Large intestine (tissue), 3 donors: ENCODE measurements around the gene HTR4. TPM values are rescaled to one million over a fixed set of nuclear protein-coding genes. Genes with fewer than 3 reads are reported as not detected.
"Not testable (repeated sequence)": the region's sequence is repeated elsewhere in the genome, so short reads cannot be mapped to it uniquely, and the experiment has no call there.

ENCODE experiments used
- DNase-seq, 2 donors: peaks; one replicate each; pipeline versions ENCODE4 v3.0.0 to v3.0.0-alpha.2; 2013
- H3K27ac ChIP-seq: one replicate; pipeline ENCODE4 v1.5.1; 2013; ENCODE audit warnings: low read length
- H3K27me3 ChIP-seq: 2 replicates; pipeline ENCODE4 v1.6.1; 2013; ENCODE audit warnings: low read length; ENCODE audit not compliant: control insufficient read depth, insufficient read depth
- H3K36me3 ChIP-seq: 2 replicates; pipeline ENCODE4 v1.6.1; 2013; ENCODE audit warnings: low read length; ENCODE audit not compliant: control insufficient read depth, insufficient read depth
- H3K4me1 ChIP-seq: one replicate; pipeline ENCODE4 v1.6.1; 2013; ENCODE audit warnings: low read length; ENCODE audit not compliant: control insufficient read depth, insufficient read depth
- H3K4me3 ChIP-seq: one replicate; pipeline ENCODE4 v1.5.1; 2013; ENCODE audit warnings: low read length
- H3K9me3 ChIP-seq: one replicate; pipeline ENCODE4 v1.6.1; 2013; ENCODE audit warnings: mild to moderate bottlenecking, low read depth, low read length, moderate library complexity; ENCODE audit not compliant: control insufficient read depth
- WGBS: methylation state at CpG from one replicate; pipeline ENCODE4 v1.1.5; 2013; ENCODE audit warnings: low lambda C conversion rate; ENCODE audit not compliant: insufficient coverage; 5-methylcytosine and 5-hydroxymethylcytosine counted together
- polyA plus RNA-seq: library from polyadenylated mRNA; unstranded; fragments of 120-200 nt; gene quantifications from one replicate; pipeline ENCODE4 v1.2.1, GENCODE V29; 2013

HTR4 gene
- polyA plus RNA-seq, 1 donor = 4.7 TPM

GRCh38 chr5:148687427-148687826, 33.1 kb upstream of the HTR4 start:
- Histone ChIP-seq H3K4me3 (no peak overlapping the region), H3K27me3 (no peaks in the 10 kb centered on the region), H3K27ac (no peak overlapping the region), H3K9me3 (peaks cover 13% of the 10 kb centered on the region), H3K36me3 (no peaks in the 10 kb centered on the region), H3K4me1 (no peaks in the 10 kb centered on the region)
- no CpG with 5 or more reads among the region's 3 CpGs for WGBS
- no peak for DNase-seq

GRCh38 chr5:148686660-148687059, 32.3 kb upstream of the HTR4 start:
- DNase-seq = no peak
- Histone ChIP-seq H3K9me3 (peaks cover 13% of the 10 kb centered on the region), H3K4me1 (peaks cover 7% of the 10 kb centered on the region), H3K36me3 (no peaks in the 10 kb centered on the region), H3K4me3 (no peak overlapping the region), H3K27me3 (no peaks in the 10 kb centered on the region), H3K27ac (no peak overlapping the region)

- no peak for DNase-seq
- Histone ChIP-seq H3K36me3 (no peaks in the 10 kb centered on the region), H3K9me3 (peaks cover 10% of the 10 kb centered on the region), H3K27ac (no peak overlapping the region), H3K27me3 (no peaks in the 10 kb centered on the region), H3K4me1 (peaks cover 12% of the 10 kb centered on the region), H3K4me3 (no peak overlapping the region)
- 40% methylated on average over 1 of the region's 3 CpGs for WGBS
These were observed 31.3 kb upstream of the HTR4 start for GRCh38 chr5:148685520-148686134.

- Histone ChIP-seq H3K4me3 (no peak overlapping the region), H3K27me3 (no peaks in the 10 kb centered on the region), H3K36me3 (no peaks in the 10 kb centered on the region), H3K9me3 (peaks cover 10% of the 10 kb centered on the region), H3K4me1 (peaks cover 12% of the 10 kb centered on the region), H3K27ac (no peak overlapping the region)
- 80% methylated on average over 1 of the region's 2 CpGs for WGBS
- no peak for DNase-seq
These were observed 30.2 kb upstream of the HTR4 start for GRCh38 chr5:148684528-148684927.

- no peak for DNase-seq
- H3K4me3 ChIP-seq = no peak overlapping the region
- no CpG with 5 or more reads among the region's 2 CpGs for WGBS
These were observed 29.3 kb upstream of the HTR4 start for GRCh38 chr5:148683651-148684050.

GRCh38 chr5:148682058-148683026, 28.0 kb upstream of the HTR4 start:
- 10% methylated on average over 1 of the region's 8 CpGs for WGBS
- Histone ChIP-seq H3K36me3 (no peaks in the 10 kb centered on the region), H3K27ac (no peak overlapping the region), H3K9me3 (no peaks in the 10 kb centered on the region), H3K4me3 (no peak overlapping the region), H3K4me1 (peaks cover 12% of the 10 kb centered on the region), H3K27me3 (no peaks in the 10 kb centered on the region)
- peak in 1 of 2 donors; percentile 68 for DNase-seq

More at GRCh38 chr5:148683651-148684050, 29.3 kb upstream of the HTR4 start:
- Histone ChIP-seq H3K4me1 (peaks cover 12% of the 10 kb centered on the region), H3K27ac (no peak overlapping the region), H3K27me3 (no peaks in the 10 kb centered on the region), H3K9me3 (peaks cover 5% of the 10 kb centered on the region), H3K36me3 (no peaks in the 10 kb centered on the region)

- 100% methylated on average over 1 of the region's 6 CpGs for WGBS
- no peak for DNase-seq
- Histone ChIP-seq H3K4me3 (no peak overlapping the region), H3K27ac (no peak overlapping the region), H3K27me3 (no peaks in the 10 kb centered on the region), H3K9me3 (no peaks in the 10 kb centered on the region), H3K4me1 (peaks cover 12% of the 10 kb centered on the region), H3K36me3 (no peaks in the 10 kb centered on the region)
These were observed 27.1 kb upstream of the HTR4 start for GRCh38 chr5:148681157-148682057.

- no CpG with 5 or more reads among the region's 6 CpGs for WGBS
- not testable (repeated sequence) for H3K27me3 ChIP-seq, H3K4me1 ChIP-seq, H3K9me3 ChIP-seq, DNase-seq, H3K36me3 ChIP-seq, H3K4me3 ChIP-seq, H3K27ac ChIP-seq
These were observed 19.4 kb upstream of the HTR4 start for GRCh38 chr5:148673704-148674103.

GRCh38 chr5:148666353-148666752, 12.0 kb upstream of the HTR4 start:
- H3K9me3 ChIP-seq = no peaks in the 10 kb centered on the region
- no peak overlapping the region for H3K27ac ChIP-seq
- H3K4me3 ChIP-seq = no peak overlapping the region
- DNase-seq = no peak
- no peaks in the 10 kb centered on the region for H3K36me3 ChIP-seq
- no peaks in the 10 kb centered on the region for H3K27me3 ChIP-seq
- H3K4me1 ChIP-seq = peaks cover 10% of the 10 kb centered on the region
- WGBS = 100% methylated on average over 1 of the region's 4 CpGs

- Histone ChIP-seq H3K9me3 (no peaks in the 10 kb centered on the region), H3K36me3 (no peaks in the 10 kb centered on the region), H3K4me3 (no peak overlapping the region), H3K27me3 (no peaks in the 10 kb centered on the region), H3K4me1 (peaks cover 17% of the 10 kb centered on the region), H3K27ac (no peak overlapping the region)
- 40% methylated on average over 2 of the region's 7 CpGs for WGBS
- peak in 1 of 2 donors; percentile 35 for DNase-seq
These were observed 11.1 kb upstream of the HTR4 start for GRCh38 chr5:148665431-148665830.
